Neural cell (in vitro differentiated cells): ENCODE results near the gene AGBL4.

Experiments used
- EP300 ChIP-seq: fragments of 450-650 bp; conservative IDR thresholded peaks from 2 replicates; pipeline ENCODE4 v1.6.1; 2014; ENCODE audit warnings: antibody characterized with exemption, mild to moderate bottlenecking, moderate library complexity; ENCODE audit not compliant: poor library complexity, severe bottlenecking
- EZH2 ChIP-seq: fragments of 200-600, 300-800 bp; shearing (Covaris generic), sonication (generic); IDR thresholded peaks from 2 replicates; pipeline ENCODE4 v1.6.1; 2014; ENCODE audit warnings: antibody characterized with exemption, low read length, borderline replicate concordance, mild to moderate bottlenecking; ENCODE audit not compliant: insufficient read depth, poor library complexity, severe bottlenecking
- POLR2AphosphoS5 ChIP-seq: IDR thresholded peaks from 2 replicates; pipeline ENCODE4 v1.6.1; 2012
- RAD21 ChIP-seq: fragments of 450-650 bp; conservative IDR thresholded peaks from 2 replicates; pipeline ENCODE4 v1.6.1; 2014; ENCODE audit warnings: antibody characterized with exemption, mild to moderate bottlenecking, moderate library complexity
- TAF1 ChIP-seq: IDR thresholded peaks from 2 replicates; pipeline ENCODE4 v1.6.1; 2012; ENCODE audit warnings: low read depth
- TF ChIP-seq, protein P1 (sequence below): fragments of 450-650 bp; IDR thresholded peaks from 2 replicates; pipeline ENCODE4 v1.5.1; 2014; ENCODE audit warnings: antibody characterized with exemption, mild to moderate bottlenecking, moderate library complexity; ENCODE audit not compliant: poor library complexity, severe bottlenecking

- TF ChIP-seq, protein P1, sequence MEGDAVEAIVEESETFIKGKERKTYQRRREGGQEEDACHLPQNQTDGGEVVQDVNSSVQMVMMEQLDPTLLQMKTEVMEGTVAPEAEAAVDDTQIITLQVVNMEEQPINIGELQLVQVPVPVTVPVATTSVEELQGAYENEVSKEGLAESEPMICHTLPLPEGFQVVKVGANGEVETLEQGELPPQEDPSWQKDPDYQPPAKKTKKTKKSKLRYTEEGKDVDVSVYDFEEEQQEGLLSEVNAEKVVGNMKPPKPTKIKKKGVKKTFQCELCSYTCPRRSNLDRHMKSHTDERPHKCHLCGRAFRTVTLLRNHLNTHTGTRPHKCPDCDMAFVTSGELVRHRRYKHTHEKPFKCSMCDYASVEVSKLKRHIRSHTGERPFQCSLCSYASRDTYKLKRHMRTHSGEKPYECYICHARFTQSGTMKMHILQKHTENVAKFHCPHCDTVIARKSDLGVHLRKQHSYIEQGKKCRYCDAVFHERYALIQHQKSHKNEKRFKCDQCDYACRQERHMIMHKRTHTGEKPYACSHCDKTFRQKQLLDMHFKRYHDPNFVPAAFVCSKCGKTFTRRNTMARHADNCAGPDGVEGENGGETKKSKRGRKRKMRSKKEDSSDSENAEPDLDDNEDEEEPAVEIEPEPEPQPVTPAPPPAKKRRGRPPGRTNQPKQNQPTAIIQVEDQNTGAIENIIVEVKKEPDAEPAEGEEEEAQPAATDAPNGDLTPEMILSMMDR, result no peak
- TF ChIP-seq EZH2, result no peak
- TF ChIP-seq POLR2AphosphoS5, result no peak
- TF ChIP-seq TAF1, result no peak
- no peak for TF ChIP-seq EP300
- no peak for TF ChIP-seq RAD21
These were observed 1080.4 kb downstream of the AGBL4 start for GRCh38 chr1:48943393-48943792.
